Measurements from ENCODE around the gene AFF1.

- no peak for TF ChIP-seq CTCF (conservative IDR thresholded peaks at IDR 0.05 in 1 of 2, IDR thresholded peaks at IDR 0.05 in 1 of 2; ENCODE audit: extremely low read depth in 1 of 2, insufficient read depth in 1 of 2, low read depth in 1 of 2, low read length in 2 of 2)
- TF ChIP-seq EZH2 (IDR thresholded peaks at IDR 0.05; ENCODE audit: borderline replicate concordance, low read length) = no peak
Observed at GRCh38 chr4:87025614-87026041, 90.8 kb downstream of the AFF1 start.

Data from mammary epithelial cell (primary cell).